GM12872 (cell line): ENCODE measurements around the gene RUVBL1.

Experiments used
- CTCF ChIP-seq: IDR thresholded peaks from 3 replicates; pipeline ENCODE4 v1.5.1; 2011; ENCODE audit warnings: low read depth, mild to moderate bottlenecking, low read length, moderate library complexity; ENCODE audit not compliant: insufficient read depth

Gene RUVBL1

GRCh38 chr3:128080323-128081080, 43.1 kb downstream of the RUVBL1 start:
- TF ChIP-seq CTCF: no peak

- TF ChIP-seq CTCF: no peak
These were observed 43.8 kb downstream of the RUVBL1 start for GRCh38 chr3:128079823-128080222.

GRCh38 chr3:128078875-128079274, 44.7 kb downstream of the RUVBL1 start:
- no peak for TF ChIP-seq CTCF

GRCh38 chr3:128078322-128078721, 45.3 kb downstream of the RUVBL1 start:
- no peak for TF ChIP-seq CTCF

- TF ChIP-seq CTCF: no peak
These were observed 45.9 kb downstream of the RUVBL1 start for GRCh38 chr3:128077665-128078064.

- no peak for TF ChIP-seq CTCF
These were observed 46.4 kb downstream of the RUVBL1 start for GRCh38 chr3:128077202-128077624.

- no peak for TF ChIP-seq CTCF
These were observed 47.0 kb downstream of the RUVBL1 start for GRCh38 chr3:128076483-128077201.
